DND-41 (cell line): ENCODE measurements around the gene MYCN.

Experiments
- CTCF ChIP-seq: IDR thresholded peaks from 2 replicates; pipeline ENCODE4 v1.5.1; 2012; ENCODE audit warnings: borderline replicate concordance, low read length, moderate library complexity, mild to moderate bottlenecking; ENCODE audit not compliant: poor library complexity, severe bottlenecking; ENCODE audit errors: extremely low read depth
- EZH2 ChIP-seq: IDR thresholded peaks from 3 replicates; pipeline ENCODE4 v1.6.1; 2012; ENCODE audit warnings: borderline replicate concordance, low read depth, mild to moderate bottlenecking, moderate library complexity, low read length, inconsistent platforms; ENCODE audit not compliant: severe bottlenecking

- TF ChIP-seq CTCF (no peak), EZH2 (no peak)
These were observed 34.9 kb downstream of the MYCN start for GRCh38 chr2:15975261-15975600.
